ENCODE data around the gene GEMIN2. TPM values are rescaled to one million over a fixed set of nuclear protein-coding genes. Genes with fewer than 3 reads are reported as not detected.

The GEMIN2 gene
- total RNA-seq, 4 donors from 2014 or later = 12.0 to 26.1 (median 20.6) TPM

DNA sequence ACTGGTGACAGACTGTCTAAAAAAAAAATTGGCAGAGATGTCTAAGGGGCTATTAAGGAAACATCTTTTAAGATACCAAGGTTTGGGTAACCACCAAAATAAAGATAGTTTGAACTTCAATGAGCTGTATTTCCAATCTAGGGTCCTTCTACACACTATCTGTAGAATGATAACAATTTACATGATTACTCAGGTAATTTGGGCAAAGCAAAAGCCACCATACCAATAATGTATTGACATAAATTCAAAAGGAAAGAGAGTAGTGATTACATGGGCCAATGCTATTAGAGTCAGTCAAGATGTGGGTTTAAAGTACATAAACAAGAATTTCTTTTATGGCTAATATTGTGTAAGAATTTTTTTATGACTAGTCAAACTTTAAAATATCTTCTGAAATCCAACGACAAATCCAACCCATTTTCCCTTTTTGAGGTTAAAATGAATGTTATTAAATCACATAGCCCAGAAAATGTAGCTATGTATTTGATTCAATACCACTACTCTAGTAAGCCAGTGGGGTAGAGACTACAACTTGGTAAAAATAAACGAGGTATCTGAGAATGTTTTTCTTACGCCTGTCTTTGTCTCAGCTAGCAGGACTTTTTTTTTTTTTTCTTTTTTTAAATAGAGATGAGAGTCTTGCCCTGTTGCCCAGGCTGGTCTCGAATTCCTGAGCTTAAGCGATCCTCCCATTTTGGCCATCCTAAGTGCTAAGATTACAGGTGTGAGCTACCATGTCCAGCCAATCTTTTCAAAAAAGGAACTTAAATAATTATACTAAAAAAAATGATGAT lies 71.3 kb downstream of the GEMIN2 start:
- TF ChIP-seq, protein P1, sequence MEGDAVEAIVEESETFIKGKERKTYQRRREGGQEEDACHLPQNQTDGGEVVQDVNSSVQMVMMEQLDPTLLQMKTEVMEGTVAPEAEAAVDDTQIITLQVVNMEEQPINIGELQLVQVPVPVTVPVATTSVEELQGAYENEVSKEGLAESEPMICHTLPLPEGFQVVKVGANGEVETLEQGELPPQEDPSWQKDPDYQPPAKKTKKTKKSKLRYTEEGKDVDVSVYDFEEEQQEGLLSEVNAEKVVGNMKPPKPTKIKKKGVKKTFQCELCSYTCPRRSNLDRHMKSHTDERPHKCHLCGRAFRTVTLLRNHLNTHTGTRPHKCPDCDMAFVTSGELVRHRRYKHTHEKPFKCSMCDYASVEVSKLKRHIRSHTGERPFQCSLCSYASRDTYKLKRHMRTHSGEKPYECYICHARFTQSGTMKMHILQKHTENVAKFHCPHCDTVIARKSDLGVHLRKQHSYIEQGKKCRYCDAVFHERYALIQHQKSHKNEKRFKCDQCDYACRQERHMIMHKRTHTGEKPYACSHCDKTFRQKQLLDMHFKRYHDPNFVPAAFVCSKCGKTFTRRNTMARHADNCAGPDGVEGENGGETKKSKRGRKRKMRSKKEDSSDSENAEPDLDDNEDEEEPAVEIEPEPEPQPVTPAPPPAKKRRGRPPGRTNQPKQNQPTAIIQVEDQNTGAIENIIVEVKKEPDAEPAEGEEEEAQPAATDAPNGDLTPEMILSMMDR (IDR thresholded peaks at IDR 0.05) = no peak
- no peaks in the 10 kb centered on the region for H3K9me3 ChIP-seq
- H3K4me1 ChIP-seq = peaks cover 0 to 20% (median 0%) of the 10 kb centered on the region in 4 donors
- peaks cover 0 to 60% (median 5%) of the 10 kb centered on the region in 3 donors for H3K36me3 ChIP-seq
- no peak overlapping the region for H3K4me3 ChIP-seq
- no peaks in the 10 kb centered on the region for H3K27me3 ChIP-seq
- no peak for DNase-seq (ENCODE audit: low spot score in 2 of 2)
- no peak overlapping the region for H3K27ac ChIP-seq
- WGBS, 2 donors = 91 to 97% methylated on average over 5 of the region's 5 CpGs

Small RNA genes lying within 50 kb of the gene (small RNA-seq; reads per million reads assigned to genes)
- not detected for gene AL109628.1

Other genes starting within 250 kb of the GEMIN2 start
- gene SEC23A, start 11.1 kb upstream of the GEMIN2 start, total RNA-seq = 100 to 1,000 TPM in 1 of 4 donors, 10 to 100 TPM in 3; 64.0 to 118 (median 91.9) TPM
- 10 to 100 TPM; 16.1 to 22.9 (median 21.6) TPM for gene TRAPPC6B, start 56.0 kb downstream of the GEMIN2 start, total RNA-seq
- 10 to 100 TPM; 38.2 to 40.2 (median 38.7) TPM for gene PNN, start 60.9 kb downstream of the GEMIN2 start, total RNA-seq
- gene MIA2, start 119.6 kb downstream of the GEMIN2 start, total RNA-seq = 10 to 100 TPM; 14.7 to 22.2 (median 16.3) TPM

All from tibial nerve (tissue), 4 donors.